SH-SY5Y (cell line): ENCODE measurements around the gene SESN3.

Experiments used
- GATA2 ChIP-seq: IDR thresholded peaks from 2 replicates; pipeline ENCODE4 v1.6.1; 2011; ENCODE audit warnings: mild to moderate bottlenecking, low read depth, low read length
- GATA3 ChIP-seq: IDR thresholded peaks from 2 replicates; pipeline ENCODE4 v1.6.1; 2011; ENCODE audit warnings: low read depth, mild to moderate bottlenecking, low read length, moderate library complexity

- TF ChIP-seq GATA2 (no peak), GATA3 (no peak)
These were observed 109.3 kb downstream of the SESN3 start for GRCh38 chr11:95121698-95122097.
